Jurkat, Clone E6-1 (cell line): ENCODE data around the gene SRP14.
"Not testable (repeated sequence)": the region's sequence is repeated elsewhere in the genome, so short reads cannot be mapped to it uniquely, and the experiment has no call there.

Experiments used
- DNase-seq: peaks from one replicate; pipeline ENCODE4 v3.0.0-alpha.2; 2011; ENCODE audit warnings: low read depth, low spot score
- H3K4me3 ChIP-seq: 2 replicates; pipeline ENCODE4 v1.5.1; 2011; ENCODE audit warnings: mild to moderate bottlenecking, low read length, control low read depth, moderate library complexity

The SRP14 gene

GRCh38 chr15:39999538-40000200, 39.3 kb downstream of the SRP14 start:
- no peak overlapping the region for H3K4me3 ChIP-seq
- DNase-seq, result no peak

GRCh38 chr15:39998511-39999077, 40.4 kb downstream of the SRP14 start:
- no peak overlapping the region for H3K4me3 ChIP-seq
- no peak for DNase-seq

- DNase-seq, result no peak
- H3K4me3 ChIP-seq, result no peak overlapping the region
These were observed 41.3 kb downstream of the SRP14 start for GRCh38 chr15:39997639-39998038.

GRCh38 chr15:39997031-39997430, 42.0 kb downstream of the SRP14 start:
- DNase-seq, result no peak
- H3K4me3 ChIP-seq, result no peak overlapping the region

GRCh38 chr15:39996228-39996627, 42.8 kb downstream of the SRP14 start:
- DNase-seq, H3K4me3 ChIP-seq: not testable (repeated sequence)

GRCh38 chr15:39992953-39993352, 46.0 kb downstream of the SRP14 start:
- not testable (repeated sequence) for H3K4me3 ChIP-seq, DNase-seq

GRCh38 chr15:39990706-39991105, 48.3 kb downstream of the SRP14 start:
- no peak overlapping the region for H3K4me3 ChIP-seq
- DNase-seq, result no peak

- no peak for DNase-seq
These were observed 51.2 kb downstream of the SRP14 start for GRCh38 chr15:39987821-39988220.

More at GRCh38 chr15:39987821-39988220, 51.2 kb downstream of the SRP14 start:
- H3K4me3 ChIP-seq, result no peak overlapping the region
